ENCODE data around the gene SCRN2. TPM values are rescaled to one million over a fixed set of nuclear protein-coding genes. Genes with fewer than 3 reads are reported as not detected.

SCRN2 gene
- total RNA-seq, 1 experiment from 2014 or later, result 24.0 TPM

GRCh38 chr17:47872019-47872650 is 31.1 kb upstream of the SCRN2 start:
- no peak for DNase-seq (ENCODE audit: low read depth)

GRCh38 chr17:47871048-47871447 is 30.0 kb upstream of the SCRN2 start:
- DNase-seq (ENCODE audit: low read depth), result no peak

- no peak for DNase-seq (ENCODE audit: low read depth)
These were observed 29.0 kb upstream of the SCRN2 start for GRCh38 chr17:47870056-47870455.

GRCh38 chr17:47869114-47869513 is 28.0 kb upstream of the SCRN2 start:
- DNase-seq (ENCODE audit: low read depth), result peak; percentile 31

- no peak for DNase-seq (ENCODE audit: low read depth)
These were observed 26.9 kb upstream of the SCRN2 start for GRCh38 chr17:47867813-47868533.

- no peak for DNase-seq (ENCODE audit: low read depth)
These were observed 25.9 kb upstream of the SCRN2 start for GRCh38 chr17:47866941-47867340.

- peak; percentile 87 for DNase-seq (ENCODE audit: low read depth)
These were observed 23.7 kb upstream of the SCRN2 start for GRCh38 chr17:47864791-47865216.

- DNase-seq (ENCODE audit: low read depth), result peak; percentile 89
These were observed 21.8 kb upstream of the SCRN2 start for GRCh38 chr17:47862621-47863440.

GRCh38 chr17:47860386-47860785 is 19.3 kb upstream of the SCRN2 start:
- DNase-seq (ENCODE audit: low read depth), result no peak

- no peak for DNase-seq (ENCODE audit: low read depth)
These were observed 16.7 kb upstream of the SCRN2 start for GRCh38 chr17:47857551-47858455.

GRCh38 chr17:47856830-47857229 is 15.8 kb upstream of the SCRN2 start:
- DNase-seq (ENCODE audit: low read depth), result no peak

- no peak for DNase-seq (ENCODE audit: low read depth)
These were observed 14.7 kb upstream of the SCRN2 start for GRCh38 chr17:47855737-47856136.

GRCh38 chr17:47853616-47854015 is 12.5 kb upstream of the SCRN2 start:
- DNase-seq (ENCODE audit: low read depth), result no peak

GRCh38 chr17:47852113-47852949 is 11.3 kb upstream of the SCRN2 start:
- no peak for DNase-seq (ENCODE audit: low read depth)

- DNase-seq (ENCODE audit: low read depth), result no peak
These were observed 10.7 kb upstream of the SCRN2 start for GRCh38 chr17:47851764-47852112.

GRCh38 chr17:47850692-47851573 is 9.9 kb upstream of the SCRN2 start, which contains the start of gene SP6:
TSS of gene SP6 (minus strand) at chr17:47851163. CDS start at chr17:47848429, 2,734 bp downstream.
- peak; percentile 83 for DNase-seq (ENCODE audit: low read depth)

- no peak for DNase-seq (ENCODE audit: low read depth)
These were observed 9.3 kb upstream of the SCRN2 start for GRCh38 chr17:47850373-47850691.

- no peak for DNase-seq (ENCODE audit: low read depth)
These were observed 7.1 kb upstream of the SCRN2 start for GRCh38 chr17:47848198-47848513.

- DNase-seq (ENCODE audit: low read depth), result no peak
These were observed 6.5 kb upstream of the SCRN2 start for GRCh38 chr17:47847341-47848197.

Measured in M059J (cell line).